Measurements from ENCODE around the gene UPP2.

DNA sequence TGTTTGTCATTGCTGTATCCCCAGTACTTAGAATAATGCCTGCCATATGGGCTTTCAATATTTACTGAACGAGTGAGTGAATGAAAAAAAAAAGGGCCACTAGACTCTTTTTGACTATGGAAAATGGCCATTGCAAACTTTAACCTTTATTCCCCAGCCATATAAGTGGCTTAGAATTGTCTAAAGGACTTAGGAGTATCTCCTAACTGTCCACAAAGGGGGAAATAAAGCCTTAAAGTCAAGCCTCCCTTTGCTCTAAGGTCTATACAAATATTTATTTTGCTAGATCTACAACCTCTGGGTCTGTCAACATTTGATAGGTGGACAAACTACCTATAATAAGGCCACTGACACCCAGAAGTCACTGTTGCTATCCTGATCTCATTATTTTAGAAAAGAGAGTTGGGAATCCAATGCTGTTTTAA lies 25.7 kb downstream of the UPP2 start:
- no peak for TF ChIP-seq ZFX (CRISPR knock-in tag; IDR thresholded peaks at IDR 0.05)
- no peak for TF ChIP-seq NEUROD1 (IDR thresholded peaks at IDR 0.05; ENCODE audit: borderline replicate concordance, low read depth, low read length, partially characterized antibody)
- TF ChIP-seq, protein P1, sequence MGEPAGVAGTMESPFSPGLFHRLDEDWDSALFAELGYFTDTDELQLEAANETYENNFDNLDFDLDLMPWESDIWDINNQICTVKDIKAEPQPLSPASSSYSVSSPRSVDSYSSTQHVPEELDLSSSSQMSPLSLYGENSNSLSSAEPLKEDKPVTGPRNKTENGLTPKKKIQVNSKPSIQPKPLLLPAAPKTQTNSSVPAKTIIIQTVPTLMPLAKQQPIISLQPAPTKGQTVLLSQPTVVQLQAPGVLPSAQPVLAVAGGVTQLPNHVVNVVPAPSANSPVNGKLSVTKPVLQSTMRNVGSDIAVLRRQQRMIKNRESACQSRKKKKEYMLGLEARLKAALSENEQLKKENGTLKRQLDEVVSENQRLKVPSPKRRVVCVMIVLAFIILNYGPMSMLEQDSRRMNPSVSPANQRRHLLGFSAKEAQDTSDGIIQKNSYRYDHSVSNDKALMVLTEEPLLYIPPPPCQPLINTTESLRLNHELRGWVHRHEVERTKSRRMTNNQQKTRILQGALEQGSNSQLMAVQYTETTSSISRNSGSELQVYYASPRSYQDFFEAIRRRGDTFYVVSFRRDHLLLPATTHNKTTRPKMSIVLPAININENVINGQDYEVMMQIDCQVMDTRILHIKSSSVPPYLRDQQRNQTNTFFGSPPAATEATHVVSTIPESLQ (CRISPR knock-in tag; IDR thresholded peaks at IDR 0.05) = no peak
- TF ChIP-seq, protein P2, sequence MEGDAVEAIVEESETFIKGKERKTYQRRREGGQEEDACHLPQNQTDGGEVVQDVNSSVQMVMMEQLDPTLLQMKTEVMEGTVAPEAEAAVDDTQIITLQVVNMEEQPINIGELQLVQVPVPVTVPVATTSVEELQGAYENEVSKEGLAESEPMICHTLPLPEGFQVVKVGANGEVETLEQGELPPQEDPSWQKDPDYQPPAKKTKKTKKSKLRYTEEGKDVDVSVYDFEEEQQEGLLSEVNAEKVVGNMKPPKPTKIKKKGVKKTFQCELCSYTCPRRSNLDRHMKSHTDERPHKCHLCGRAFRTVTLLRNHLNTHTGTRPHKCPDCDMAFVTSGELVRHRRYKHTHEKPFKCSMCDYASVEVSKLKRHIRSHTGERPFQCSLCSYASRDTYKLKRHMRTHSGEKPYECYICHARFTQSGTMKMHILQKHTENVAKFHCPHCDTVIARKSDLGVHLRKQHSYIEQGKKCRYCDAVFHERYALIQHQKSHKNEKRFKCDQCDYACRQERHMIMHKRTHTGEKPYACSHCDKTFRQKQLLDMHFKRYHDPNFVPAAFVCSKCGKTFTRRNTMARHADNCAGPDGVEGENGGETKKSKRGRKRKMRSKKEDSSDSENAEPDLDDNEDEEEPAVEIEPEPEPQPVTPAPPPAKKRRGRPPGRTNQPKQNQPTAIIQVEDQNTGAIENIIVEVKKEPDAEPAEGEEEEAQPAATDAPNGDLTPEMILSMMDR (IDR thresholded peaks at IDR 0.05 in 2 of 3, conservative IDR thresholded peaks at IDR 0.05 in 1 of 3; ENCODE audit: insufficient read depth in 2 of 3, low read depth in 1 of 3, low read length in 3 of 3) = no peak
- TF ChIP-seq, protein P3, sequence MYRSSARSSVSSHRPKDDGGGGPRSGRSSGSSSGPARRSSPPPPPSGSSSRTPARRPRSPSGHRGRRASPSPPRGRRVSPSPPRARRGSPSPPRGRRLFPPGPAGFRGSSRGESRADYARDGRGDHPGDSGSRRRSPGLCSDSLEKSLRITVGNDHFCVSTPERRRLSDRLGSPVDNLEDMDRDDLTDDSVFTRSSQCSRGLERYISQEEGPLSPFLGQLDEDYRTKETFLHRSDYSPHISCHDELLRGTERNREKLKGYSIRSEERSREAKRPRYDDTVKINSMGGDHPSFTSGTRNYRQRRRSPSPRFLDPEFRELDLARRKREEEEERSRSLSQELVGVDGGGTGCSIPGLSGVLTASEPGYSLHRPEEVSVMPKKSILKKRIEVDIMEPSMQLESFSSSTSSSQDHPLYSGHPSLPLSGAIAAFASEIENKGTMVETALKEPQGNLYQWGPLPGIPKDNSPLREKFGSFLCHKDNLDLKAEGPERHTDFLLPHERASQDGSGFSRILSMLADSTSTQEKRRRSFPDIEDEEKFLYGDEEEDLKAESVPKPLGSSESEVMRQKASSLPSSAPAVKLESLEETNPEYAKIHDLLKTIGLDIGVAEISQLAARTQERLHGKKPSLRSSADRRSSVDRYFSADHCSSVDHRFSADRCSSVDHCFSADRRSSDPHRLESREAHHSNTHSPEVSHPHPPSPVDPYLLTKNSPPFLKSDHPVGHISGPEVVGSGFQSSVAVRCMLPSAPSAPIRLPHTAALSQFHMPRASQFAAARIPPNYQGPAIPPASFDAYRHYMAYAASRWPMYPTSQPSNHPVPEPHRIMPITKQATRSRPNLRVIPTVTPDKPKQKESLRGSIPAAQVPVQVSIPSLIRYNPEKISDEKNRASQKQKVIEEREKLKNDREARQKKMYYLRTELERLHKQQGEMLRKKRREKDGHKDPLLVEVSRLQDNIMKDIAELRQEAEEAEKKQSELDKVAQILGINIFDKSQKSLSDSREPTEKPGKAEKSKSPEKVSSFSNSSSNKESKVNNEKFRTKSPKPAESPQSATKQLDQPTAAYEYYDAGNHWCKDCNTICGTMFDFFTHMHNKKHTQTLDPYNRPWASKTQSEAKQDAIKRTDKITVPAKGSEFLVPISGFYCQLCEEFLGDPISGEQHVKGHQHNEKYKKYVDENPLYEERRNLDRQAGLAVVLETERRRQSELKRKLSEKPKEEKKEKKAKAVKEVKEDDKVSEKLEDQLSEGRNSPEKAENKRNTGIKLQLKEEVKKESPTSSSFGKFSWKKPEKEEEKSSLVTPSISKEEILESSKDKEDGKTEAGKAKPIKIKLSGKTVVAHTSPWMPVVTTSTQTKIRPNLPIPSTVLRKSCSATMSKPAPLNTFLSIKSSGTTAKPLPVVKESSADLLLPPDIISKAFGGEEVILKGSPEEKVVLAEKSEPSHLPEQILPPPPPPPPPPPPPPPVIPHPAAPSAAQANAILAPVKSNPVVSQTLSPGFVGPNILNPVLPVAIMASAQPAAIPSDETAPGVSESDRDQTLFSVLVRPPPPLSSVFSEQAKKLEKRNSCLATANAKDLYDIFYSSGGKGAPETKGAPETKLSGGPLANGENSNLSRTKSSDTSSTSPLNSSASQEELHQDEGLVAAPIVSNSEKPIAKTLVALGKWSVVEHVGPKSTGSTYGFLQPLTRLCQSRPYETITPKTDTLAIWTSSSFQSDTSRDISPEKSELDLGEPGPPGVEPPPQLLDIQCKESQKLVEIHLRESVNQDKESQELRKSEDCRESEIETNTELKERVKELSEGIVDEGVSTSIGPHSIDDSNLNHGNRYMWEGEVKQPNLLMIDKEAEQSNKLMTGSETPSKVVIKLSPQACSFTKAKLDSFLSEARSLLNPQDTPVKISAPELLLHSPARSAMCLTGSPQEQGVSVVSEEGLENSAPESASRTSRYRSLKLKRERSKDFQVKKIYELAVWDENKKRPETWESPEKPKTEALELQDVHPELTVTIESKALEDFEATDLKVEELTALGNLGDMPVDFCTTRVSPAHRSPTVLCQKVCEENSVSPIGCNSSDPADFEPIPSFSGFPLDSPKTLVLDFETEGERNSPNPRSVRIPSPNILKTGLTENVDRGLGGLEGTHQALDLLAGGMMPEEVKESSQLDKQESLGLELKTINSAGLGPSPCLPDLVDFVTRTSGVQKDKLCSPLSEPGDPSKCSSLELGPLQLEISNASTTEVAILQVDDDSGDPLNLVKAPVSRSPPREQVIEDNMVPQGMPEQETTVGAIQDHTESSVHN (IDR thresholded peaks at IDR 0.05; ENCODE audit: borderline replicate concordance in 1 of 2, low read depth in 1 of 2) = no peak
- TF ChIP-seq MAFF (IDR thresholded peaks at IDR 0.05; ENCODE audit: low read length) = no peak

Data from K562 (cell line).